ENCODE results near the gene GTPBP3. TPM values are rescaled to one million over a fixed set of nuclear protein-coding genes. Genes with fewer than 3 reads are reported as not detected.

Gene GTPBP3
- total and polyA plus RNA-seq, 9 of the 15 experiments (the other 6 are each of a cell fraction or from before 2014, with no cell fraction given), result 4.9 to 124 (median 22.6) TPM

DNA sequence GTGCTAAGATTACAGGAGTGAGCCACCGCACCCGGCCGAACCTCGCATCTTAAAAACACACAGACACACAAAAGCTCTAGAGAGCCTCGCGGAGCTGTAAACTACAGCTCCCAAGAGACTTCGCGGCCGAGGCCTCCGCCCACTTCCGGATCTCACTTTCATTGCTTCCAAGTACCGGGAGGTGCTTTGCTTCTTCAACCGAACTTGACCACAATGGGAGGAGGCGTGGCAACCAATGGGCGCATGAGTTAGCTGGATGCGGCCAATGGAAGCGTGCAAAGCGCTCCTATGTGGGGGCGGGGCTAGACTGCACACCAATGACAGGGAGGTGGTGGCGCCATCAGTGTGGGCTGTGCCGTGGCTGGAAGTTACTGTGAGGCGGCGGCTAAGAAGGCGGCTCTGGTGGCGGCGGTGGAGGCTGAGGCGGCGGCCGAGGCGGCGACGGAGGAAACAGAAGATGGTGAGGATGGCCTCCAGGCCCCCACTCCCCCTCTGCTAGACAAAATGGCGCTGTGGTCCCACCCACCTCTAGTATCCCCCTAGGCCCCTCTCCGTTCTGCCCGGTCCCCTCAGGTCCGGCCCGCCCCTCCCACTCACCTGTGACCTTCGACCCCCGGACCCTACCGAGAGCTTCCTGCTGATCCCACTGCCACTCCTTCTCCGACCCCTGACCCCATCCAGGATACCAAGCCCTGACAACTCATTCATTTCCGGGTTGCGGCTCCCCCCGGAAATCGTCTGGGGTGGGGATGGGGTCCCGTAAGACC is 28.0 kb upstream of the GTPBP3 start, which contains the start of gene DDA1 (continued):
- TF ChIP-seq, protein P1, sequence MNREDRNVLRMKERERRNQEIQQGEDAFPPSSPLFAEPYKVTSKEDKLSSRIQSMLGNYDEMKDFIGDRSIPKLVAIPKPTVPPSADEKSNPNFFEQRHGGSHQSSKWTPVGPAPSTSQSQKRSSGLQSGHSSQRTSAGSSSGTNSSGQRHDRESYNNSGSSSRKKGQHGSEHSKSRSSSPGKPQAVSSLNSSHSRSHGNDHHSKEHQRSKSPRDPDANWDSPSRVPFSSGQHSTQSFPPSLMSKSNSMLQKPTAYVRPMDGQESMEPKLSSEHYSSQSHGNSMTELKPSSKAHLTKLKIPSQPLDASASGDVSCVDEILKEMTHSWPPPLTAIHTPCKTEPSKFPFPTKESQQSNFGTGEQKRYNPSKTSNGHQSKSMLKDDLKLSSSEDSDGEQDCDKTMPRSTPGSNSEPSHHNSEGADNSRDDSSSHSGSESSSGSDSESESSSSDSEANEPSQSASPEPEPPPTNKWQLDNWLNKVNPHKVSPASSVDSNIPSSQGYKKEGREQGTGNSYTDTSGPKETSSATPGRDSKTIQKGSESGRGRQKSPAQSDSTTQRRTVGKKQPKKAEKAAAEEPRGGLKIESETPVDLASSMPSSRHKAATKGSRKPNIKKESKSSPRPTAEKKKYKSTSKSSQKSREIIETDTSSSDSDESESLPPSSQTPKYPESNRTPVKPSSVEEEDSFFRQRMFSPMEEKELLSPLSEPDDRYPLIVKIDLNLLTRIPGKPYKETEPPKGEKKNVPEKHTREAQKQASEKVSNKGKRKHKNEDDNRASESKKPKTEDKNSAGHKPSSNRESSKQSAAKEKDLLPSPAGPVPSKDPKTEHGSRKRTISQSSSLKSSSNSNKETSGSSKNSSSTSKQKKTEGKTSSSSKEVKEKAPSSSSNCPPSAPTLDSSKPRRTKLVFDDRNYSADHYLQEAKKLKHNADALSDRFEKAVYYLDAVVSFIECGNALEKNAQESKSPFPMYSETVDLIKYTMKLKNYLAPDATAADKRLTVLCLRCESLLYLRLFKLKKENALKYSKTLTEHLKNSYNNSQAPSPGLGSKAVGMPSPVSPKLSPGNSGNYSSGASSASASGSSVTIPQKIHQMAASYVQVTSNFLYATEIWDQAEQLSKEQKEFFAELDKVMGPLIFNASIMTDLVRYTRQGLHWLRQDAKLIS (CRISPR knock-in tag; IDR thresholded peaks at IDR 0.05), result peak; percentile 57; the same call in 1 of the 2 replicates
- no peak for TF ChIP-seq TAL1 (IDR thresholded peaks at IDR 0.05)
- TF ChIP-seq GTF2A2 (tag; IDR thresholded peaks at IDR 0.05), result no peak
- TF ChIP-seq, protein P2, sequence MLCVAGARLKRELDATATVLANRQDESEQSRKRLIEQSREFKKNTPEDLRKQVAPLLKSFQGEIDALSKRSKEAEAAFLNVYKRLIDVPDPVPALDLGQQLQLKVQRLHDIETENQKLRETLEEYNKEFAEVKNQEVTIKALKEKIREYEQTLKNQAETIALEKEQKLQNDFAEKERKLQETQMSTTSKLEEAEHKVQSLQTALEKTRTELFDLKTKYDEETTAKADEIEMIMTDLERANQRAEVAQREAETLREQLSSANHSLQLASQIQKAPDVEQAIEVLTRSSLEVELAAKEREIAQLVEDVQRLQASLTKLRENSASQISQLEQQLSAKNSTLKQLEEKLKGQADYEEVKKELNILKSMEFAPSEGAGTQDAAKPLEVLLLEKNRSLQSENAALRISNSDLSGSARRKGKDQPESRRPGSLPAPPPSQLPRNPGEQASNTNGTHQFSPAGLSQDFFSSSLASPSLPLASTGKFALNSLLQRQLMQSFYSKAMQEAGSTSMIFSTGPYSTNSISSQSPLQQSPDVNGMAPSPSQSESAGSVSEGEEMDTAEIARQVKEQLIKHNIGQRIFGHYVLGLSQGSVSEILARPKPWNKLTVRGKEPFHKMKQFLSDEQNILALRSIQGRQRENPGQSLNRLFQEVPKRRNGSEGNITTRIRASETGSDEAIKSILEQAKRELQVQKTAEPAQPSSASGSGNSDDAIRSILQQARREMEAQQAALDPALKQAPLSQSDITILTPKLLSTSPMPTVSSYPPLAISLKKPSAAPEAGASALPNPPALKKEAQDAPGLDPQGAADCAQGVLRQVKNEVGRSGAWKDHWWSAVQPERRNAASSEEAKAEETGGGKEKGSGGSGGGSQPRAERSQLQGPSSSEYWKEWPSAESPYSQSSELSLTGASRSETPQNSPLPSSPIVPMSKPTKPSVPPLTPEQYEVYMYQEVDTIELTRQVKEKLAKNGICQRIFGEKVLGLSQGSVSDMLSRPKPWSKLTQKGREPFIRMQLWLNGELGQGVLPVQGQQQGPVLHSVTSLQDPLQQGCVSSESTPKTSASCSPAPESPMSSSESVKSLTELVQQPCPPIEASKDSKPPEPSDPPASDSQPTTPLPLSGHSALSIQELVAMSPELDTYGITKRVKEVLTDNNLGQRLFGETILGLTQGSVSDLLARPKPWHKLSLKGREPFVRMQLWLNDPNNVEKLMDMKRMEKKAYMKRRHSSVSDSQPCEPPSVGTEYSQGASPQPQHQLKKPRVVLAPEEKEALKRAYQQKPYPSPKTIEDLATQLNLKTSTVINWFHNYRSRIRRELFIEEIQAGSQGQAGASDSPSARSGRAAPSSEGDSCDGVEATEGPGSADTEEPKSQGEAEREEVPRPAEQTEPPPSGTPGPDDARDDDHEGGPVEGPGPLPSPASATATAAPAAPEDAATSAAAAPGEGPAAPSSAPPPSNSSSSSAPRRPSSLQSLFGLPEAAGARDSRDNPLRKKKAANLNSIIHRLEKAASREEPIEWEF (CRISPR knock-in tag; IDR thresholded peaks at IDR 0.05), result no peak
- peak; percentile 84 for TF ChIP-seq SUPT5H (IDR thresholded peaks at IDR 0.05)
- no peak for TF ChIP-seq BCL6 (CRISPR knock-in tag; IDR thresholded peaks at IDR 0.05)
- no peak for TF ChIP-seq CBX3 (IDR thresholded peaks at IDR 0.05; ENCODE audit: borderline replicate concordance in 1 of 2, low read length in 2 of 2)
- TF ChIP-seq TRIM24 (IDR thresholded peaks at IDR 0.05), result no peak
- TF ChIP-seq SP1 (CRISPR knock-in tag; IDR thresholded peaks at IDR 0.05), result peak; percentile 100
- TF ChIP-seq, protein P3, sequence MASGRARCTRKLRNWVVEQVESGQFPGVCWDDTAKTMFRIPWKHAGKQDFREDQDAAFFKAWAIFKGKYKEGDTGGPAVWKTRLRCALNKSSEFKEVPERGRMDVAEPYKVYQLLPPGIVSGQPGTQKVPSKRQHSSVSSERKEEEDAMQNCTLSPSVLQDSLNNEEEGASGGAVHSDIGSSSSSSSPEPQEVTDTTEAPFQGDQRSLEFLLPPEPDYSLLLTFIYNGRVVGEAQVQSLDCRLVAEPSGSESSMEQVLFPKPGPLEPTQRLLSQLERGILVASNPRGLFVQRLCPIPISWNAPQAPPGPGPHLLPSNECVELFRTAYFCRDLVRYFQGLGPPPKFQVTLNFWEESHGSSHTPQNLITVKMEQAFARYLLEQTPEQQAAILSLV (tag; IDR thresholded peaks at IDR 0.05), result no peak
- TF ChIP-seq SAP30 (IDR thresholded peaks at IDR 0.05; ENCODE audit: borderline replicate concordance, insufficient read depth, low read depth, low read length, poor library complexity, severe bottlenecking), result peak; percentile 42
- peak; percentile 95; the same call in 1 of the 2 replicates for TF ChIP-seq ADNP (tag; IDR thresholded peaks at IDR 0.05)
- no peak for TF ChIP-seq MXI1 (IDR thresholded peaks at IDR 0.05; ENCODE audit: low read depth, low read length)
- TF ChIP-seq ARNT (IDR thresholded peaks at IDR 0.05), result no peak; a peak in 1 of 4 replicates
- no peak for TF ChIP-seq FIP1L1 (IDR thresholded peaks at IDR 0.05; ENCODE audit: low read depth, low read length, poor library complexity, severe bottlenecking)
